Measurements from ENCODE around the gene GGN.
"Not testable (repeated sequence)": the region's sequence is repeated elsewhere in the genome, so short reads cannot be mapped to it uniquely, and the experiment has no call there.

The GGN gene

DNA sequence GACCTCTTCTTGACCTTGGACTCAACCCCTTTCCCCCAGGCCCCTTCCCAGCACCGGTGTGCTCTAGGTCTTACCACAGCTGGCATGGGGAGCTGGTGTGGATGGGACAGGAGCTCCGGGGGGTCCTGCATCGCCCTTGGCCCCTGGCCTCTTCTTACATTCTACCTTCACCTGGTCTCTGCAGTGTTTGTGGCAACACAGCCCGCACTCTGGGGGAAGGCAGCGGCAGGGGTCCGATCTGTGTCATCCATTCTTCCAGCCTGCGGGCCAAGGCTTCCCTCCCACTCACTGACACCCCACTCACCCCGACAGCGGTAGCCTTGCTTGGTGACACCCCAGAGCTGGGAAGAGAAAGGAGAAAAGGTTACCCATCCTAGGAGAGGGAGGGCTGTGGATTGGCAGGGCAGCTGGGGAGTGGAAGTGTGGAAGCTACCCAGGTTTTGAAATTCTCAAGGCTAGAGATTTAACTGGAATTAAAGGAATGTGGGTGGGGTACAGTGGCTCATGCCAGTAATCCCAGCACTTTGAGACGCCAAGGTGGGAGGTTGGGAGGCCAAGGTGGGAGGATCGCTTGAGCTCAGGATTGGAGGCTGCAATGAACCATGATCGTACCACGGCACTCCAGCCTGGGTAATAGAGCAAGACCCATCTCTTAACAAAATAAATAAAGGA lies 23.3 kb upstream of the GGN start:
- FAIRE-seq, result no peak

DNA sequence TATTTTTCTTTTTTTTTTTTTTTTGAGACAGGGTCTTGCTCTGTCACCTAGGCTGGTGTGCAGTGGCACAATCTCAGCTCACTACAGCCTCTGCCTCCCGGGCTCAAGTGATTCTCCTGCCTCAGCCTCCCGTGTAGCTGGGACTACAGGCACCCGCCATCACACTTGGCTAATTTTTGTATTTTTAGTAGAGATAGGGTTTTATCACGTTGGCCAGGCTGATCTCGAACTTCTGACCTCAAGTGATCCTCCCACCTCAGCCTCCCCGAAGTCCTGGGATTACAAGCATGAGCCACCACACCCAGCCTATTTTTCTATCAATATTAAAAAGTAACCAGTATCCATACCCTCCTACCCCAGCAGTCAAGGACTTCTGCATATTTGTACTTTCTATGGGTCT lies 22.6 kb upstream of the GGN start:
- FAIRE-seq, result not testable (repeated sequence)

DNA sequence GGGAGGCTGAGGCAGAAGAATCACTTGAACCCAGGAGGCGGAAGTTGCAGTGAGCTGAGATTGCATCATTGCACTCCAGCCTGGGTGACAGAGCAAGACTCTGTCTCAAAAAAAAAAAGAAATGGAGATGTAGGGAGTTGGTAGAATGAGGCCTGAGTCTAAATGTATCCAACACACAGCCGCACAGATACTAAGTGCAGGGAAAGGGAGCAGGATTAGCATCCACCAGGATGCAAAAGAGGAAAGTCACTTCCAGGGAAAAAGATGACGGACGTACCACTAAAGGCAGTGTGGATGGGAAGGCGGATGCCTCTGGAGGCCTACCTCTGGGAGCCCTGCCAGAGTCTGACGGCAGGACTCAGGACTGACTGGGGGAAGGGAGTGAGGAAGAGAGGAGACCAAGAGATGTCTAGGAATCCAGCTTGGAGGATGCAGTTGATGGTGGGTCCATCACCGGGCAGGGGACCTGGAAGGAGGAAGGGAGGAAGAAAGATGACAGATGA lies 21.8 kb upstream of the GGN start:
- no peak for FAIRE-seq

DNA sequence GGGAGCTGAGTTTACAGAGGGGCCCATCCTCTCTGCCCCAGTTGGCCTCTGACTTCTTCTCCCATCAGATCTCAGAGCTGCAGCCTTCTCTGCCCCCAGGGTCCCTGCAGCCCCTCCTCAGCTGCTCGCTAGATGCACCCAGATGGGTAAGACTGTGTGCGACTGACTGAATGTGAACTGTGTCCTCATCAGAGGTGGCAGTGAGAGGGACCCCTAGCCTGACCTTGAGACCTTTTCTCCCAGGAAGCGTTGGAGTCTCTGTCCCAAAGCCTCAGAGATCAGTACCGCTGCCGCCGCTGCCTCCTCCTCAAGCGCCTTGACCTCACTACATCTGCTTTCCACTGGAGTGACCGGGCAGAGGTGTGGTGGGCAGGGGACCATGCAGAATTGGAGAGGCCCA lies 17.4 kb upstream of the GGN start:
- no peak for FAIRE-seq

DNA sequence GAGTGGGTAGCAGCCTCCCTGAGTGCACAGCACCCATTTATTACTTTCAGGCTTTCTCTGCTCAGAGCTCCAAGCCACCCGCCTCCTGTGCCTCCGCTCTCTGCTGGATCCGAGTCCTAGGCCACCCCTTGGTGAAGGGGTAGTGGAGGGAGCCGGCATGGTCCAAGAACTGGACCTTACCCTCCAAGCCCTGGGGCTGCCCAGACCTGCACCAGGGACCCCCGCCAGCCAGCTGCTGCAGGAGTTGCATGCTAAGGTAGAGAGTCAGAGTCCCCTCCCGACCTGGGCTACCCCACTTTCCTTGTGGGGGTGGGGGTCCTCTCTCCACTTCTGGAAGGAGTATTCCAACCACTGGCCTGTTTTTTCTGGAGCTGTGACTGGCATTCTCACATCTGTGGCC lies 17.0 kb upstream of the GGN start:
- FAIRE-seq, result no peak

DNA sequence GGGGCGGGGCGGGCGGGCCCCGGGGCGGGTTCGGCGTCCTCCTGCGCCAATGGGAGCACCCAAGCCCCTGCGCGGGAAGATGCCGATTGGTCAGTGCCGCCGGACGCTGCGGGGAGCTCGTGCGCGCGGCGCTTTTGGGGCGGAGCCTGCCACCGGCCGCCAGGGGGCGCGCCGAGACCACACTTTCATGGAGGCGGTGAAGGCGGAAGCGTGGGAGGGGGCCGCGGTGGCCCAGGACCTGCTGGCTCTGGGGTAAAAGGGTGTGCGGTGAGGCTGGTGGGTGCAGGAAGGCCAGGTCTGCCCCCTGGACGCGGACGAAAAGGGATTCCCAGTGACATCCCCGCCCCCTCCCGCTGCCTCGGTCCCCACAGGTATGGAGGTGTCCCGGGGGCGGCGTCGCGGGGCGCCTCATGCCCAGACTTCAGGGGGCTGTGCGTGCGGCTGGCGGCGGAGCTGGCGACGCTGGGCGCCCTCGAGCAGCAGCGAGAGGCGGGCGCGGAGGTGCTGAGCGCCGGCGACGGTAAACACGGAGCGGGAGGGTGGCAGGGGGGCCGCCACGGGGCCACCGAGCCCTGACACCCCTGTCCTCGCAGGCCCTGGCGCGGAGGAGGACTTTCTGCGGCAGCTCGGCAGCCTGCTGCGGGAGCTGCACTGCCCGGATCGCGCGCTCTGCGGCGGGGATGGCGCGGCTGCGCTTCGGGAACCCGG lies 15.3 kb upstream of the GGN start, which contains the start of gene FAM98C:
FAM98C (plus strand) TSS at position 127 of the 708 bp plus-strand sequence; CDS start at position 188, 61 bp downstream.
- no peak for FAIRE-seq

DNA sequence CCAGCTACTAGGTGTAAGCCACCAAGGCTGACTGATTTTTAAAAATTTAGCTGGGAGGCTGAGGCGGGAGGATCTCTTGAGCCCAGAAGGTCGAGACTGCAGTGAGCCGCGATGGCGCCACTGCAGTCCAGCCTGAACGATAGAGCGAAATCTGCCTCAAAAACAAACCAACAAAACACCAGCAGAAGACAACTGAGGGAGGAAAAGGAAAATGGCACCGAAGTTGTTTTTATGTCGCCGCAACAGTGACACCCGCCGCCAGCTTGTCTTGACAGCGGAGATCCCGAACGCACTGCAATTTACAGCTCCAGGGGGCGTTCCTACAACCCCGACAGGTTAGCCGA lies 14.8 kb upstream of the GGN start:
- FAIRE-seq, result no peak

DNA sequence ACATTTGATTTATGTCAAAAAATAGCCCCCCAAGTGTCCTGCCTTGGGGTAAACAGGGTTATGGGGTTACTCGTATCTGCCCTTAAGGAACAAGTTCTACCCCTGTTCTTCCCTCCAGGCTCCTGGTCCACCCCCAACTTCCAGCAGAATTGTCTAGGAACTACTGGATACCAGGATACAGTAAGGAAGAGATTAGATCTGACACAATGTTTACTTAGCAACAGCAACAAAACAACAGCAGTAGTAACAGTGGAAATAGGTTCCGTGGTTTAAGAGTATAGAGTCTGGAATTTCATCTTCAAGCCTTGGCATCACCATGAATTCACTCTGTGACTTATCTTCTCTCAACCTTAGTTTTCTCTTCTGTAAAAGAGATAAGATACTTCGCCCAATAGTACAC lies 13.3 kb upstream of the GGN start:
- no peak for FAIRE-seq

DNA sequence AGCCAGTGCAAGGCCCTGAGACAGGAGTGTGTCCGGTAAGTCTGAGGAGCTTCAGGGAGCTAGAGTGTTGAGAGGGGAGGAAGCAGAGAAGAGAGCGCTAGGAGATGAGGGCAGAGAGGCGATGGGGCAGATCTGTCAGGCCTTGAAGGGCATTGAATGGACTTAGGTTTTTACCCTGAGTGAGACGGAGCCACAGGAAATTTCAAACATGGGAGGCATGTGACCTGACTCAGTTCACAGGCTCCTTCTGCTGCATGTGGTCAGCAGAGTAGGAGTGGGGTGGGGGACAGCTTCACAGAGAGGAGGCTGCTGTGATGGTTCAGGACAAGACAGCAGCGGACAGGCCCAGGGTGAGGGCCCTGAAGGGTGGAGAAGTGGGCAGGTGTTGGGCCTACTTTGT lies 12.5 kb upstream of the GGN start:
- no peak for FAIRE-seq

DNA sequence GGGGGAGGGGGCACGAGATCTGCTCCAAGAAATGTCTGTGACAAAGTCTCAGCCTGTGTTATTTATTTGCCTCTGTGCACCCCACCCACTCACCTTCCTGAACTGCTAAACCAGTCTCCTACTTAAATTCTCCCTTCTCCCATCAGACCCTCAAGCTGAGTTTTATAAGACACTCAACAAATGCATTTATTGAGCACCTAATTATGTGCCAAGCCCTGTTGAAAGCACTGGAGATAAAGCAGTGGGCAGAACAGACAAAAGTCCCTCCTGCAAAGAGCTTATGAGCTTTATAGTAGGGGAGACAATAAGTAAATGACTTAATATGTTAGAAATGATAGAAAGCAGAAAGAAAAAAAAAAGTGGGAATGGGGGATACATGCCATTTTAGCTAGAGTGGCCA lies 11.7 kb upstream of the GGN start:
- FAIRE-seq, result no peak

DNA sequence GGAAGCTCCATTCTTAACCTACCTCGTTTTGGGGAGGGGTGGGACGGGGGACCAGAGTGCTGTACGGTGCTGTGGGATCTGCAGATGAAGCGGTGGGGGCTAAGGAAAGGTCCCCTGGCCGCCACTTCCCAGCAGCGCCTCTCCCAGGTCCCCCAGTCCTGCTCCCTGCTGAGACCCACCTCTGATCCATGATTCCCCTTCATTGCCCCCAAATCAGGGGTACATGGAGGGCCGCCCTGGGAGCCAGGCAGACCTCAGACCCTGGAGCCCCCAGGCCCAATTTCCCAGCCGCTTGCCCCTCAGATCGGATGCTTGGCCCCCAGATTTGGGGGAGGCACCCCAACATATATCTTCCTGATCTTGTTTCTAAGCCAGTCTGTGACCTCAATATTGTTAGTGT lies 11.2 kb upstream of the GGN start:
- FAIRE-seq, result no peak

DNA sequence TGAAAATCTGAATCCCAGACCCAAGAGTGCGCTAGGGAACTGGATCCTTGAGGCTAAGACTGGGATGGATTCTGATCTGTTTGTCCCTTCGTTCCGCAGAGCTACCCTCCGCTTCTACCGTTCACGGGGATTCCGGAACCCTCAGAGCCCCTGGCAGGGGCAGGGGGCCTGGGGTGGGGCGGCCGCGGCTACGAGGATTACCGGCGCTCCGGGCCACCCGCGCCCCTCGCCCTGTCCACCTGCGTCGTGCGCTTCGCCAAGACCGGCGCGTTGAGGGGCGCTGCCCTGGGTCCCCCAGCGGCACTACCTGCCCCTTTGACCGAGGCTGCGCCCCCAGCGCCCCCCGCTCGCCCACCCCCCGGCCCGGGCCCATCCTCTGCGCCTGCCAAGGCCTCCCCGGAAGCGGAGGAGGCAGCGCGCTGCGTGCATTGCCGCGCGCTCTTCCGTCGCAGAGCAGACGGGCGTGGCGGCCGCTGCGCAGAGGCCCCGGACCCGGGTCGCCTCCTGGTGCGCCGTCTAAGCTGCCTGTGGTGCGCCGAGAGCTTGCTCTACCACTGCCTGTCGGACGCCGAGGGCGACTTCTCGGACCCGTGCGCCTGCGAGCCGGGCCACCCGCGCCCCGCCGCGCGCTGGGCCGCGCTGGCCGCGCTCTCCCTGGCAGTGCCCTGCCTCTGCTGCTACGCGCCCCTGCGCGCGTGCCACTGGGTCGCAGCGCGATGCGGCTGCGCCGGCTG lies 7.7 kb upstream of the GGN start:
- no peak for FAIRE-seq

DNA sequence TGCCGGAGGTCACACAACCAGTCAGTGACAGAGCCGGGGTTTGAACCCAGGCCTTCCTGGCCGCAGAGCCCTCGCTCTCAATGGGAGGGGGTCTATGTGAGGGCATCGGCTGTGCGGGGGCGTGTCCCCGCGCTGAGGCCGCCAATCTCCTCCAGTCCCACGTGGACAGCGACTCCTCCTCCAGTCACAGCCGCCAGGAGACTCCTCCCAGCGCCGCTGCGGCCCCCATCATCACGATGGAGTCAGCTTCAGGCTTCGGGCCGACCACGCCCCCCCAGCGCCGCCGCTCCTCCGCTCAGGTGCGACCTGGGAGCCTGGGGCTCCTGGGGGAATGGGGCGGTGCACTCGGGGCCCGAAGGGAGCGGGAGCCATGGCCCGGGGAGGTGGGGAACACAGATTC lies 6.7 kb upstream of the GGN start:
- no peak for FAIRE-seq

DNA sequence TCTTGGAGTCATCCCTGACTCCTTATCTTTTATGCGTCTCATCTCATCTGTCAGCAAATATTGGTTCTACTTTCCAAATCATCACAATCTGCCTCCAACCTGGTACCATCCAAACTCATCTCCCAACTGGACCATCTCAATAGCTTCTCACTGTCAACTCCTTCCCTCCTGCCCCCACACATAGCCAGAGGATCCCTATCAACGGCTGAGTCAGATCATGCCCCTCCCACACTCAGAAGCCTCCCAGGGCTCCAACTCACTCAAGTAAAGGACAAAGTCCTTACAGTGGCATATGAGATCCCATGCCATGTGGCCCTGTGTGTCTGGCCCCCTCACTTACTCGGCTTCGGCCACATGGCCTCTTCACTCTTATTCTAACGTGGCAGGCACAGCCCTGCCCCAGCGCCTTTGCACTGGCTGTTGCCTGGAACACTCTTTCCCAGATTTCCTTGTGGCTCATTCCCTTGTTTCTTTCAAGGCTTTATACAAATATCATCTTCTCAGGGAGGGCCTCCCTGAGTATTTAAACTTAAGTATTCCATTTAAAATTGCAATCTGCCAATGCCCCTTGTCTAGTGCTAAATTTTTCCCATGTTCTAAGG lies 5.0 kb upstream of the GGN start:
- no peak for FAIRE-seq

DNA sequence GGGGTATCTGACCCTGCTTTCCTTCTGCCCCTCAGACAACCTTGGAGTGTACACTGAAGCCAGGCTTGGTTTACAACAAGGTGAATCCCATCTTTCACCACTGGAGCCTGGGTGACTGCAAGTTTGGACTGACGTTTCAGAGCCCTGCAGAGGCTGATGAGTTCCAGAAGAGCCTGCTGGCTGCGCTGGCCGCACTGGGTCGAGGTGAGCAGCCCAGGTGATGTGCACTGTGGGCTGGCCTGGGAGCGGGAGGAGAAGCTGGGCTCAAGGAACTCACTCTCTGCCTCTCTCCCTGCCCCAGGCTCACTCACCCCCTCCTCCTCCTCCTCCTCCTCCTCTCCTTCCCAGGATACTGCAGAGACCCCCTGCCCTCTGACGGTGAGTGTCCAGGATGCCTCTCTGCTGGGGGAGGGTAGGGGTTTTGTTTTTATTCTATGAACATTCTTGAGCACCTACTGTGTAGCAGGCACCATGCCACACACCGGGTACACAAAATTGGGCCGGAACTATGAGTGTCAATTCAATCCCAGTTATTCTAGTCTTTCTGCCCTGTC lies 4.2 kb upstream of the GGN start:
- FAIRE-seq, result no peak

DNA sequence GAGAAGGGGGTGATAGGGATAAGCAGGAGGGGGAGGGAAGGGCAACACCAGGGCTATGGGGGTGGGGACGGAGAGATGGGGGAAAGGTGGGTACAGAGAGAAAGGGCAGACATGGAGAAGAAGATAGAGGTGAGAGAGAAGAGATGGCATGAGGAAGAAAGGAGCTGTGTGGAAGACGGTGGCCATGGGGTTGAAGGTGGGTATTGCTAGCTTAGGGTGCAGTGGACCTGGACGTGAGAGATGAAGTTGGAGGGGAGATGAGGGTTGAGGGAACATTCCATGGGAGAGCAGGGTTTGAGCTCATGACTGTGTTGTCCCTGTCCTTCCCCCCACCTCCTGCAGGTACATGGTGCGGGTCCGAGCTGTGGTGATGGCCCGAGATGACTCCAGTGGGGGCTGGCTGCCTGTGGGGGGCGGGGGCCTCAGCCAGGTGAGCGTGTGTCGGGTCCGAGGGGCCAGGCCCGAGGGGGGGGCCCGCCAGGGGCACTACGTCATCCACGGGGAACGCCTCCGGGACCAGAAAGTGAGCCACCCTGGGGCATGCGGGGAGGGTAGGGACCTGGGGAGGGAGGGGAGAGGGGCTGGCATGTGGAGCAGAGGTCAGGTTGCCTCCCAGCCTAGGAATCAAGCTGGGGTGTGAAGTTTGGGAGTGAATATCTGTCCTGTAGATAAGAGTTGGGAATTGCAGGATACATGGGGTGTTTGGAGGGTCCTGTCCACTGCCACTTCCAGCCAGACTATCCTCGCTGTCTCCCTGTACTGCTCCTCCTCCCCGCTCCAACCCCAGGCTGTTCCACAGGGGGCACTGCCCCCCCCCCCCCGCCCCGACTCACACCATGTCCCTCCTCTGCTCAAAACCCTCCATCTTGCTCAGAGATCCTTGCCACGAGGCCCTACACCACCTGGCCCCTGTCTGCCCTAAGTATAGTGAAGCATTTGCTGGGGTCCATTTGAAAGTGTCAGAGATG lies 2.4 kb upstream of the GGN start:
- FAIRE-seq, result no peak

DNA sequence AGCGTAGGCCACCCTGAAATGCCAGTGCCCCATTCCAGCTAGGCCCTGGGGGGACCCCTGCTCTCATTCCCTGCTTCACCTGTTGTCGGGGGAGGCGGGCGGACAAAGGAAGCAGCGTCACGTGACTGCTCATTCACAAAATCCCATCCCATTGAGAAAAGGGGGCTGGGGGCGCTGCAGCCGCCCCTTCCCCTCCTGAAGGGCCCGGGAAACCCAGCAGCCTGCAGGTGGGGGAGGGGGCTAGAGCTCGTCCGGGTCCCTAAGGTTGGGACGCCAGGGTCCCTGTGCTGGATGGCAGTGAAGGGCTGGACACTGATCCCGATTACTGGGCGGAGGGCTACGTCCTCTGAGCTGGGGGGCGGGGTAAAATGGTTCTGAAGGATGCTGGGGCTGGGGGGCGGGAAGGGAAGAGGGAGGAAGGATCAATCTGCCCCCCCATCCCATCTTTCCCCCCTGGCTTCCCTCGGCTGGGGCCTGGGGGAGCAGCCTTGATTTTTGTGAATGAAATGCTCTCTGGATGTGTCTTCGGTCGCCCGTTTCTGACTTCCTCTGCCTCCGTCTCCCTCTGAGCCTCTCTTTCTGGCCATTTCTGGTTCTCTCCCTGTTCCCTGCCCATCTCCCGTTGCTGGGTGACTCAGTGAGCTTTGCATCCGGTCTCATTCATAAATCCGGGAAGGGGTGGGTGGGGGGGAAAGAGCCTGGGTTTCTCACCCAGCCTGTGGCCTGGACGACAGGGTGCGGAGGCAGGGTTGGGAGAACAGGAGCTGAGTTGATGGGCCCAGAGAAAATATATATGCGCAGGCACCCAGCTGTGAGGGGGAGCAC lies 1.5 kb upstream of the GGN start:
- no peak for FAIRE-seq

DNA sequence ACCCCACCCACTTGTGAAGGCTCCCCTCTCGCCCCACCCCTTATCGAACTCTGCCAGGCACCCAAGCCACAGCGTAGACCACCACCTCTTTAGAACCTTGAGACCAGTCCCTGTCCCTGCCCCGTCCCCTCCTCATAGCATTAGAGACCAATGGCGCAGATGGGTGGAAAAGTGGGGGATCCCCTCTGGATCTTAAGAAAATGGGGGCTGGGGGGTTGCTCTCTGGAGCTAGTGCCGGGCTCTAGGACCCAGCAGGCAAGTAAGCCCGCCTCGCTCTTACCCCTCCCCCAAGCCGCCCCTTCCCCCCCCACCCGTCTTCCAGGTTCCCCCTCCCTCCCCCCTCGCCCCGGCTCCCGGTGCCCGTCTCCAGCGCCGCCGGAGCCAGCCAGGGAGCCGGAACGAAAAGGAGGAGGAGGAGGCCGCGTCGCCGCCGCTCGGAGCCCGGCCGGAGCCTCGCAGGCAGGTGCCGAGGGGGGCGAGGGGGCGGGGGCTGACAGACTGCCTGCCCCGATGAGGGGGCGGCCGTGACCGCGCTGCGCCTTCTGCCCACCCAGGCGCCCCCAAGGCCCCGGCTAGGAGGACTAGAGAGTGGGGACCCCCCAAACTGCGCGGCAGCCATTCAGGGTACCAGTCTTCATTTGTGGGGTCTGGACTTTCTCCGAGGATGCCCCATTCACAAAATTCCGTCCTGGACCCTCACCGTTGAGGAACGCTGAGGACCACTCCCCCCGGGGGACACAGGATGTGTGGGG lies 691 bp upstream of the GGN start, which contains the start of gene SPRED3:
SPRED3 (plus strand) TSS at position 349 of the 752 bp plus-strand sequence. CDS start 1,606 bp downstream, outside the sequence.
- no peak for FAIRE-seq

DNA sequence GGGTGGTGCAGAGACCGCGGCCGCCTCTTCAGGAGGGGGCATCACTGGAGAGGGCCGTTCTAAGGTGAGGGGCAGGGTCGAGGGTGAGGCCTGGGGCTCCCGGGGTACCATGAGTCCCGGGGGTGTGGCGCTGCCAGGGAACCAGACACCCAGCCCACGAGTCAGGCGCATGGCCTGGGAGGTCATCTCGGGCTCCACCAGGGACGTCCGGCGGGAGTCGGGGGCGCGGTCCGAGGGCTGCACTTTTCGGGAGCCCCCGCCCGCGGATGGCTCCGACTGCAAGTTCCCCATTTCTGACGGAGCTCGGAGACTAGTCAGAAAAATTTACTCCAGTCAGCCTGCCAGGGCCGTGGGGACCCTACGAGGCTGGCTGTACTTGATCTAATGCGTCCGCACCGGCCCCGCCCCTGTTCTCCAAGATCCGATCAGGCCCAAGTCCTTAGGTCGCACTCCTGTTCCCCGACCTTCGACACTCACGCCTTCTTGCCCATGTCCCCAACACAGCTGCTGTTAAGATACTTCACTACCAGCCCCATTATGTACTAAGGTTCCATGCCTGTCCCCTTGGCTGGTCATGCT lies 774 bp downstream of the GGN start:
- FAIRE-seq, result no peak

All from islet of Langerhans (tissue), 1 donor.